ENCODE measurements around the gene KCNK13.

DNA sequence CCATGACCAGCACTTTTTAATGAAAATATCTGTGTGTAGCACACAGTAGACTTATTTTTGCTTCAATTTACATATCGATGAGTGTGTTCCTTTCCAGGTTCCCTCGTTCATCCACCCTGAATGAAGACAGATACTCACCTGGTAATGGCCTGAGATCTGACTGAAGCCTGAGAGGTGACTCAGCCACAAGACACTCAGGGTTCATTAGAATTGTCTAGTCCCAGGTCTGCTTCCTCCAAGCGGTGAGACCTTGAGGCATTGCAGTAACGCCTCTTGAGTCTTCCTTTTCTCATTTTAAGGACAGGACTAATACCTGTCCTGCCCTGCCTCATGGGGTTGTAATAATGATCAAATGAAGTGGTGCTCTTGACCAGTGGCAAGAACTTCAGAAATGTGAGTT lies 11.5 kb upstream of the KCNK13 start:
- TF ChIP-seq EZH2 (IDR thresholded peaks at IDR 0.05; ENCODE audit: insufficient read depth, poor library complexity, severe bottlenecking) (no peak), EZH2phosphoT487 (IDR thresholded peaks at IDR 0.05; ENCODE audit: insufficient read depth, low read depth) (no peak)
